PFSK-1 (cell line): ENCODE data around the gene MTCH2.

Source experiments
- FOXP2 ChIP-seq: optimal IDR thresholded peaks from 2 replicates; pipeline ENCODE3; 2011; ENCODE audit warnings: borderline replicate concordance, control low read depth, inconsistent platforms; ENCODE audit not compliant: insufficient read depth; ENCODE audit errors: extremely low read length, extremely low read depth
- POLR2AphosphoS5 ChIP-seq: IDR thresholded peaks from 2 replicates; pipeline ENCODE4 v1.6.1; 2012; ENCODE audit warnings: low read depth, mild to moderate bottlenecking, control low read depth, low read length, moderate library complexity
- REST ChIP-seq, 2 experiments: IDR thresholded peaks; 2 replicates each; pipeline versions ENCODE4 v1.6.1 to v1.8.0; 2011 to 2012; ENCODE audit warnings: low read depth in 2 of 2, low read length in 2 of 2, control low read depth in 1 of 2, inconsistent platforms in 1 of 2, mild to moderate bottlenecking in 1 of 2, moderate library complexity in 1 of 2; ENCODE audit not compliant: insufficient read depth in 1 of 2
- SIN3A ChIP-seq: IDR thresholded peaks from 2 replicates; pipeline ENCODE4 v1.6.1; 2012; ENCODE audit warnings: mild to moderate bottlenecking, low read length, moderate library complexity, borderline replicate concordance; ENCODE audit not compliant: insufficient read depth
- TAF1 ChIP-seq: IDR thresholded peaks from 2 replicates; pipeline ENCODE4 v1.6.1; 2012; ENCODE audit warnings: low read length, control low read depth, borderline replicate concordance; ENCODE audit not compliant: insufficient read depth

MTCH2 gene

GRCh38 chr11:47668665-47669064, 26.3 kb upstream of the MTCH2 start:
- TF ChIP-seq POLR2AphosphoS5 (no peak), SIN3A (no peak), REST (IDR thresholded peaks at IDR 0.05; ENCODE audit: insufficient read depth in 1 of 2, low read depth in 2 of 2, low read length in 2 of 2) (no peak), FOXP2 (no peak)

GRCh38 chr11:47667555-47667954, 25.2 kb upstream of the MTCH2 start:
- TF ChIP-seq TAF1 (no peak), REST (IDR thresholded peaks at IDR 0.05; ENCODE audit: insufficient read depth in 1 of 2, low read depth in 2 of 2, low read length in 2 of 2) (no peak), POLR2AphosphoS5 (no peak), FOXP2 (no peak), SIN3A (no peak)

GRCh38 chr11:47667135-47667534, 24.8 kb upstream of the MTCH2 start:
- no peak for TF ChIP-seq SIN3A
- TF ChIP-seq TAF1: no peak

- no peak for TF ChIP-seq REST (IDR thresholded peaks at IDR 0.05; ENCODE audit: insufficient read depth in 1 of 2, low read depth in 2 of 2, low read length in 2 of 2)
- TF ChIP-seq POLR2AphosphoS5: no peak
Measured at GRCh38 chr11:47661245-47661644, 18.9 kb upstream of the MTCH2 start.

- TF ChIP-seq TAF1 (no peak), SIN3A (no peak), REST (IDR thresholded peaks at IDR 0.05; ENCODE audit: insufficient read depth in 1 of 2, low read depth in 2 of 2, low read length in 2 of 2) (no peak), FOXP2 (no peak), POLR2AphosphoS5 (no peak)
Measured at GRCh38 chr11:47659276-47659675, 16.9 kb upstream of the MTCH2 start.
